GM19025 (cell line): ENCODE measurements around the gene FAM89A.
"Not testable (repeated sequence)": the region's sequence is repeated elsewhere in the genome, so short reads cannot be mapped to it uniquely, and the experiment has no call there.

Experiments
- ATAC-seq: cut with Tn5 transposase; IDR thresholded peaks from one replicate; pipeline ENCODE4 v1.9.1; 2021; ENCODE audit warnings: mild to moderate bottlenecking, low read depth, moderate library complexity; ENCODE audit not compliant: unreplicated experiment

The FAM89A gene

GRCh38 chr1:231037585-231038517 is 2.2 kb downstream of the FAM89A start:
- no peak for ATAC-seq

- no peak for ATAC-seq
These were observed 3.6 kb downstream of the FAM89A start for GRCh38 chr1:231036416-231036815.

- ATAC-seq = no peak
These were observed 4.3 kb downstream of the FAM89A start for GRCh38 chr1:231035799-231036198.

GRCh38 chr1:231032963-231033362 is 7.1 kb downstream of the FAM89A start:
- ATAC-seq = no peak

- ATAC-seq = no peak
These were observed 10.2 kb downstream of the FAM89A start for GRCh38 chr1:231029841-231030240.

GRCh38 chr1:231029247-231029646 is 10.8 kb downstream of the FAM89A start:
- ATAC-seq = not testable (repeated sequence)

- ATAC-seq = no peak
These were observed 11.4 kb downstream of the FAM89A start for GRCh38 chr1:231028682-231029081.

- no peak for ATAC-seq
These were observed 12.1 kb downstream of the FAM89A start for GRCh38 chr1:231027971-231028370.

- no peak for ATAC-seq
These were observed 12.7 kb downstream of the FAM89A start for GRCh38 chr1:231027136-231027925.

- ATAC-seq = no peak
These were observed 13.5 kb downstream of the FAM89A start for GRCh38 chr1:231026576-231026975.

GRCh38 chr1:231023150-231023549 is 16.9 kb downstream of the FAM89A start:
- ATAC-seq = no peak

- not testable (repeated sequence) for ATAC-seq
These were observed 17.5 kb downstream of the FAM89A start for GRCh38 chr1:231022543-231022942.

- no peak for ATAC-seq
These were observed 18.5 kb downstream of the FAM89A start for GRCh38 chr1:231021540-231022031.

GRCh38 chr1:231020816-231021215 is 19.2 kb downstream of the FAM89A start:
- ATAC-seq = no peak

GRCh38 chr1:231020139-231020601 is 19.9 kb downstream of the FAM89A start:
- no peak for ATAC-seq

GRCh38 chr1:231019711-231020110 is 20.3 kb downstream of the FAM89A start:
- no peak for ATAC-seq

- ATAC-seq = no peak
These were observed 23.1 kb downstream of the FAM89A start for GRCh38 chr1:231016966-231017365.

- no peak for ATAC-seq
These were observed 23.8 kb downstream of the FAM89A start for GRCh38 chr1:231016234-231016633.

- no peak for ATAC-seq
These were observed 26.6 kb downstream of the FAM89A start for GRCh38 chr1:231013391-231014015.

GRCh38 chr1:231011963-231012362 is 28.1 kb downstream of the FAM89A start:
- ATAC-seq = no peak

GRCh38 chr1:231011360-231011759 is 28.7 kb downstream of the FAM89A start:
- no peak for ATAC-seq
